Keratinocyte (primary cell): Measurements from ENCODE around the gene KRT5. TPM values are rescaled to one million over a fixed set of nuclear protein-coding genes. Genes with fewer than 3 reads are reported as not detected.
"Not testable (repeated sequence)": the region's sequence is repeated elsewhere in the genome, so short reads cannot be mapped to it uniquely, and the experiment has no call there.

Experiments used
- DNase-seq: peaks from one replicate; pipeline ENCODE4 v3.0.0-alpha.2; 2011; ENCODE audit warnings: low read depth, missing footprints, low spot score
- FAIRE-seq: peaks from 2 replicates; lab custom pipeline; 2011; peaks lifted over from hg19 to GRCh38; lab: Jason Lieb, UNC
- H2AFZ ChIP-seq: 2 replicates; pipeline ENCODE4 v1.6.0; 2012; ENCODE audit warnings: low read length, control low read depth, inconsistent platforms; ENCODE audit not compliant: control insufficient read depth
- H3K27ac ChIP-seq: 2 replicates; pipeline ENCODE4 v1.5.1; 2011; ENCODE audit warnings: low read length; ENCODE audit not compliant: control insufficient read depth, insufficient read depth
- H3K27me3 ChIP-seq: 3 replicates; pipeline ENCODE4 v1.6.0; 2011; ENCODE audit warnings: low read length; ENCODE audit not compliant: control insufficient read depth, insufficient read depth; ENCODE audit errors: extremely low read depth
- H3K36me3 ChIP-seq, 2 experiments: 2 replicates in 1 of 2; 3 replicates in 1 of 2; pipeline ENCODE4 v1.5.1; 2011; ENCODE audit warnings: low read length in 2 of 2, mild to moderate bottlenecking in 1 of 2; ENCODE audit not compliant: control insufficient read depth in 2 of 2, insufficient read depth in 2 of 2; ENCODE audit errors: extremely low read depth in 1 of 2
- H3K4me1 ChIP-seq: 3 replicates; pipeline ENCODE4 v1.5.1; 2011; ENCODE audit warnings: low read length; ENCODE audit not compliant: control insufficient read depth, insufficient read depth; ENCODE audit errors: extremely low read depth
- H3K4me2 ChIP-seq: 3 replicates; pipeline ENCODE4 v1.6.0; 2011; ENCODE audit warnings: low read depth, low read length; ENCODE audit not compliant: control insufficient read depth, insufficient read depth; ENCODE audit errors: extremely low read depth
- H3K4me3 ChIP-seq, 3 experiments: fragments of 200-600 bp in 1 of 3; sonication (generic) in 1 of 3; 2 replicates in 2 of 3; 3 replicates in 1 of 3; pipeline ENCODE4 v1.5.1; 2011 to 2016; ENCODE audit warnings: low read length in 3 of 3, mild to moderate bottlenecking in 3 of 3, control low read depth in 2 of 3, inconsistent platforms in 1 of 3, low read depth in 1 of 3, mixed read lengths in 1 of 3, mixed run types in 1 of 3, moderate library complexity in 1 of 3; ENCODE audit not compliant: control insufficient read depth in 2 of 3, insufficient read depth in 2 of 3; ENCODE audit errors: extremely low read depth in 1 of 3
- H3K79me2 ChIP-seq: 2 replicates; pipeline ENCODE4 v1.6.0; 2012; ENCODE audit warnings: low read length; ENCODE audit not compliant: control insufficient read depth, insufficient read depth
- H3K9ac ChIP-seq: 3 replicates; pipeline ENCODE4 v1.6.0; 2011; ENCODE audit warnings: low read length; ENCODE audit not compliant: control insufficient read depth, insufficient read depth; ENCODE audit errors: extremely low read depth
- H3K9me1 ChIP-seq: 3 replicates; pipeline ENCODE4 v1.6.0; 2011; ENCODE audit warnings: low read length; ENCODE audit not compliant: control insufficient read depth, insufficient read depth; ENCODE audit errors: extremely low read depth
- H3K9me3 ChIP-seq: 2 replicates; pipeline ENCODE4 v1.5.1; 2012; ENCODE audit warnings: low read depth, low read length; ENCODE audit not compliant: control insufficient read depth
- H4K20me1 ChIP-seq: 3 replicates; pipeline ENCODE4 v1.6.0; 2011; ENCODE audit warnings: low read length; ENCODE audit not compliant: control insufficient read depth, insufficient read depth; ENCODE audit errors: extremely low read depth
- CTCF ChIP-seq, 3 experiments: IDR thresholded peaks in 1 of 3; conservative IDR thresholded peaks in 1 of 3; optimal IDR thresholded peaks in 1 of 3; 2 replicates in 2 of 3; 3 replicates in 1 of 3; pipeline versions ENCODE3 to v1.5.1; 2011; ENCODE audit warnings: low read length in 3 of 3, mild to moderate bottlenecking in 3 of 3, moderate library complexity in 2 of 3, control low read depth in 1 of 3, inconsistent platforms in 1 of 3; ENCODE audit not compliant: insufficient read depth in 2 of 3; ENCODE audit errors: extremely low read depth in 1 of 3
- EZH2 ChIP-seq: IDR thresholded peaks from one replicate; pipeline ENCODE4 v1.6.1; 2012; ENCODE audit warnings: inconsistent platforms, mild to moderate bottlenecking, low read length, moderate library complexity
- dilution Hi-C: fragments of 300-500 bp; cut with MboI; formaldehyde crosslinking; loops from one replicate; pipeline ENCODE4 v1.7.0; 2020; ENCODE audit warnings: low sequenced_read_pairs; ENCODE audit not compliant: extremely low pct_ligation_motif_present
- polyA plus RNA-seq, 5 experiments: library from polyadenylated mRNA; depleted of rRNA in 3 of 5; stranded (reverse) in 3 of 5; stranded (forward) in 1 of 5; unstranded in 1 of 5; fragments of >200 nt; gene quantifications; 1 replicate in 1 of 5; 2 replicates in 3 of 5; 3 replicates in 1 of 5; pipeline versions ENCODE4 v1.2.1 to v1.2.3, GENCODE V29; 2011 to 2012; ENCODE audit warnings: missing spikeins in 2 of 5, low read depth in 1 of 5, low replicate concordance in 1 of 5

KRT5 gene
- polyA plus RNA-seq, 1 donor (not counting 4 experiments of a cell fraction or from before 2014, with no cell fraction given), result 15,814 TPM

- Histone ChIP-seq H3K9me3 (no peaks in the 10 kb centered on the region), H3K79me2 (peaks cover 16% of the 10 kb centered on the region), H3K4me2 (peak within 1 kb of the TSS; percentile 96), H3K4me1 (peaks cover 47% of the 10 kb centered on the region), H2AFZ (no peak within 1 kb of the TSS), H3K9ac (peak within 1 kb of the TSS; percentile 92), H4K20me1 (peaks cover 28% of the 10 kb centered on the region), H3K27ac (peak within 1 kb of the TSS; percentile 99), H3K9me1 (no peaks in the 10 kb centered on the region), H3K36me3 (peaks cover 14 to 31% of the 10 kb centered on the region in 2 experiments), H3K27me3 (no peaks in the 10 kb centered on the region), H3K4me3 (peak within 1 kb of the TSS; percentile 67 to 94 (median 87))
- peak; percentile 97 for FAIRE-seq
- dilution Hi-C loops, result no loop called here
- TF ChIP-seq EZH2 (no peak), CTCF (optimal IDR thresholded peaks at IDR 0.05 in 1 of 3, IDR thresholded peaks at IDR 0.05 in 1 of 3, conservative IDR thresholded peaks at IDR 0.05 in 1 of 3; ENCODE audit: extremely low read depth in 1 of 3, insufficient read depth in 2 of 3, low read length in 3 of 3) (no peak)
- DNase-seq, result peak; percentile 93
Observed at GRCh38 chr12:52493172-52493571, 27.0 kb downstream of the KRT5 start, which contains the start of gene KRT6A. Gene KRT6A, minus strand, starts transcription at chr12:52493257. Its CDS starts 69 bp downstream, at chr12:52493188.

GRCh38 chr12:52492405-52492804 is 27.8 kb downstream of the KRT5 start:
- Histone ChIP-seq H3K79me2 (peaks cover 16% of the 10 kb centered on the region), H4K20me1 (peaks cover 31% of the 10 kb centered on the region), H3K4me3 (peak overlapping the region; percentile 67 to 94 (median 87)), H3K4me1 (peaks cover 41% of the 10 kb centered on the region), H3K9ac (peak overlapping the region; percentile 92), H3K27ac (peak overlapping the region; percentile 99), H3K36me3 (peaks cover 14 to 31% of the 10 kb centered on the region in 2 experiments), H3K4me2 (peak overlapping the region; percentile 64)
- H3K9me3 ChIP-seq, H3K9me1 ChIP-seq, DNase-seq, dilution Hi-C loops, H2AFZ ChIP-seq, H3K27me3 ChIP-seq, FAIRE-seq: not testable (repeated sequence)

- Histone ChIP-seq H3K4me1 (peaks cover 32% of the 10 kb centered on the region), H3K4me3 (peak overlapping the region; percentile 67 to 94 (median 87)), H3K9ac (peak overlapping the region; percentile 92), H4K20me1 (peaks cover 31% of the 10 kb centered on the region), H3K4me2 (peak overlapping the region; percentile 64), H3K36me3 (peaks cover 14 to 31% of the 10 kb centered on the region in 2 experiments), H3K27ac (peak overlapping the region; percentile 99), H3K79me2 (peaks cover 16% of the 10 kb centered on the region)
- H3K9me1 ChIP-seq, H3K27me3 ChIP-seq, DNase-seq, H2AFZ ChIP-seq, H3K9me3 ChIP-seq, dilution Hi-C loops, FAIRE-seq: not testable (repeated sequence)
Observed at GRCh38 chr12:52491495-52491894, 28.7 kb downstream of the KRT5 start.
